Activated CD4-positive, alpha-beta T cell treated with anti-CD3 and anti-CD28 coated beads for 4 hours (primary cell): ENCODE data around the gene LGALS1.

ENCODE experiments used
- DNase-seq, 2 donors: peaks; one replicate each; pipeline ENCODE4 v3.0.0-alpha.2; 2020

The LGALS1 gene

DNA sequence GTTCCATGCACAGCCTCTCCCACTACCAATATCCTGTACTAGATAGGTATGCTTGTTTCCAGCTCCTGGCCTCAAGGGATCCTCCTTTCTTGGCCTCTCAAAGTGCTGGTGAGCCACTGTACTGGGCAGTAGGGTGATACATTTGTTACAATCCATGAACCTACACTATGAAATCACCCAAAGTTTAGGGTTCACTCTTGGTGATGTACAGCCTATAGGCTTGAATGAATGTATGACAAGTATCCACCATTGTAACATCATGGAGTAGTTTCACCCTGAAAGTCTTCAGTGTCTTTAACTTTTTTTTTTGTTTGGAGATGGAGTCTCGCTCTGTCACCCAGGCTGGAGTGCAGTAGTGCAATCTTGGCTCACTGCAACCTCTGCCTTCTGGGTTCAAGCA is 53.2 kb downstream of the LGALS1 start:
- no peak for DNase-seq
